ENCODE results near the gene SPIRE1.
A peak's percentile ranks its signal among the peaks of the same experiment; 100 is the strongest.

SPIRE1 gene

DNA sequence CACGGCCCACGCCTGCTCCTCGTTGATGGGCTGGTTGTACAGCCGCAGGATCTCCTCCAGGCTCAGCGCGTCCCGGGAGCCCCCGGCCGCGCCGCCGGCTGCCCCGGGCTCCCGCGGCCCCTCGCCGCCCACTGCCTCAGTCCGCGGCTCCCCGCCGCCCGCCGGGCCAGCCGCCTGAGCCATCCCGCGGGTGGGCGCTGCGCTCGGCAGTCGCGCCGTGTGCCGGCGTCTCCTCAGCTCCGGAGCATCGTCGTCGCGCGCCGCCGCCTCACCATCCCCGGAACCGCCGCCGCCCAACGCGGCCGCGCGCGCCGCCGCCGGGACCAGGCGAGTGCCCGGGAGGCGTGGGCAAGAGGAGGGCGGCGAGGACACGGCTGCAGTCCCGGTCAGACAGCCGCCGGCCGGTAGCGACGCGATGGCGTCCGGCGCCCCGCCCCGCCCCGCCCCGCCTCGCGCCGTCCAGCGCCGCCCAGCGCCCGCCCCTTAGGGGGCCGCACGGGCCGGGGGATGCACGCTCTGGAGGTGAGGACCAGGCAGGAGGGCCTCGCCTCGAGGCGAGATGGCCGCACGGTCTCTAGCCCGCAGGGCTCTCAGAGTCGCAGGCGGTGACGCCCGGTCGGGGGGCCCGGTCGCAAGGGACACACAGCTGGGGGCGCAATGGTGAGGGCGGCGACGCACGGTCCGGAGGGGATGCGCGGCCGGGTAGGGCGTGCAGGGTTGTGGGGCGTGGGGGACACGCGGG, at the start of gene SPIRE1:
SPIRE1 (minus strand) TSS at position 424 of the 742 bp plus-strand sequence; CDS start at position 183, 241 bp downstream.
- DNase-seq (ENCODE audit: low read depth, low spot score) = no peak

DNA sequence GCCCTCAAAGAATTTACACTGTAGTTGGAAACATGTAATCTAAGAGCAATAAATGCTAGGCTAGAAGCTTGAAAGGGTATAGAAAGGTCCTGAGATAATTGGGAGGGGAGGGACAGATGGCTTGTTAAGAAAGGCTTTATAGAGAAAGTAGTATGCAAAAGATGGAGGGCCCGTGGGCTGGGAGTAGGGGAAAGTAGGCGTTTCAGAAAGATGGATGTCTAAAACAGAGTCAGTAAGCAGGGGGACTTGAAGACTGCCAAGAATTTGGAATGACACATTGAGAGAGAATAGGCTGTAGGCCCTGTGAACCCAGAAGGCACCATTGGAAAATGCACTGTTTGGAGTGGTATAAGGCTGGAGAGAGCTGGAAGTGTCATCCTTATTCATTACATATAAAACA, 45.8 kb upstream of the SPIRE1 start:
- no peak for DNase-seq (ENCODE audit: low read depth, low spot score)

DNA sequence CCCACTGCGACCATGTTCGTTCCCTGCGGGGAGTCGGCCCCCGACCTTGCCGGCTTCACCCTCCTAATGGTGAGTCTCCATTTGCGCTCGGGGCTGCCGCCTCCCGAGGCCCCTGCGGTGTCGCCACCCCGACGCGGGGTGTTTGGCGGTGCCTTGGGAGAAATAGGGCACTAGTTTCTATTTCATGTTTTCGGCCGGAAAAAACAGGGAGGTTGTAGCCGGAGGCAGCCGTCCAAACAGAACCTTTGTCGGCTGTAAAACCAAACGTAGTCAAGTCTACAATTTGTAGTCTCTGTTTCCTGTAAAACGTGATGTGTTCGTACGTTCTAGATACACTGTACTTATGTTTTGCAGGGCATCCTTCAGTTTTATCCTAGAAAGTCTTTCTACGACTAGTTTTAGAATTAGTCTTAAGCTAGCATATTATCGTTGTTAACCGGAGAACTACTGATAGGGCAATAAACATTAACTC, 45.2 kb upstream of the SPIRE1 start:
- DNase-seq (ENCODE audit: low read depth, low spot score) = no peak

DNA sequence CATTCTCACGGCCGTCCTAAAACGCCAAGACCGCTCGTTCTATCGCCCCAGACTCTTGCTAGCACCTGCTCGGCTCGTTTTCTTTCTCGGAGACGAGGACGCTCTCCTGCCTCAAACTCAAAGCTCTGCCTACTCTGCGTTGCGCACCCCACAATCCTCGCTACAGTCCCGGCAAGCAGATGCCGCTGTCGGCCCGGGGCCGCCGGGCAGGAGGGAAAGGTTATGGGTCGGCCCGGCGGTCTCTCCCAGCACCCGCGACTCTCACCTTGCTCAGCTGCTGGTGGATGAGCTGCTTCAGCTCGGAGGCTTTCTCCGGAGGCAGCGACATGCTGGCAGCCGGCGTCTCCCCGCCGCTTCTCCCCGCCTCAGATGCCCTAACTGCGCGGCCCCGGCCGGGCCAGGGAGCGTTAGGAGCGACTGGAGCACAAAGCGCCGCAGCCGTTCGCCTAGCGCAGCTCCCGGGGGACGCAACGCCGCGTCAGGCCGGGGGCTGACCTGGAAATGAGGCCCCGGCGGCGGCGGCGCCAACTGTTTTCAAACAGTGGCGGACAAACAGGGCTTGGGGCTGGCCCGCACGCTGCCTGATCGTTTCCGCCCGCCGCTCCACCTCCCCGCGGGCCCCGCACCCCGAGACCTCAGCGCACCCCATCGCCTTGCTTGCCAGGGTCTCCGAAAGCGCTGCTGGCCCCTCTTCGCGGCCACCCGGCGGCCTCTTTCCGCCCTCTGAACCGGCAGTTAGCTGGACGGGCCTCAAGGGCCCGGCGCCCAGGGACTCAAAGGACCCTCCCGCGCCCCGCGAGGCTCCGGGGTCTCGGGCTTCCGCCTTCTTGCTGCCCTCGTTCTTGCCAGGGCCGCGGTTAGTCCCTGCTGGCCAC, 44.6 kb upstream of the SPIRE1 start, which contains the start of the genes CEP76 and PSMG2:
CEP76 (minus strand) TSS at position 503 of the 875 bp plus-strand sequence; CDS start at position 328, 175 bp downstream.
PSMG2 (plus strand) TSS at position 822 of the 875 bp plus-strand sequence. CDS start 66 bp downstream, outside the sequence.
- DNase-seq (ENCODE audit: low read depth, low spot score) = peak; percentile 61

DNA sequence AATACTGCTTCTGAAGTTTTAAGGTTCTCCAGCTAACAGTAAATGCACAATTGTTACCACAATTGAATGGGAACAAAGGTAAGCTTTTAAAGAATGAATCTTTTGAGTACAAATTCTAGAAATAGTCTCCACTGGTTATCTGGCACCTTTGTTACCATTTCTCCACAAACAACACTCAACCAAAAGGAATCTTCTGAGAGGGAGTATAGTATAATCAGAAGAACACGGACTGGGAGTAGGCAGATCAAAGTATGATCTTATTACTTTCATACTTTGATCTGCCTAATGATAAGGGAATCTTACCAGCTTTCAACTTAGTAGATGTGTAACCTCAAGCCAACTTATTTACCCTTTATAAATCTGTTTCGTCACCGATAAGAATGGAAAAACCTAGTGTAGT, 43.3 kb upstream of the SPIRE1 start:
- DNase-seq (ENCODE audit: low read depth, low spot score) = no peak

DNA sequence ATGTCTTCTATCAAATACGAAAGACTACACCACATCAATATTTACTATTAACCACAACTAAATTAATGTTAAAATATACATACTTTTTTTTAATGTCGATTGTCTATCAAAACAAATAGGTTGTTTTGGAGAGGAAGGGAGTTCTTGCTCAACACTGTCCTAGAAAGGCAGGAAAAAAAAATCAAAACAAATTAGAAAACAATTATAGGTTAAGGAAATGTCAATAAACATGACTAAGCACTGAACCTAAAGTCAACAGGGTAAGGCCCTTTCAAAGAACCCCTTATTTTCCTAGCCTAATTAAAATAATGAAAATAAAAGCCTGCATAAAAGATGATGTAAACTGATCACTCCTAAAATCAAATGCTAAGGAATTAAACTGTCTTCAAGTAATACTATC, 41.8 kb upstream of the SPIRE1 start:
- no peak for DNase-seq (ENCODE audit: low read depth, low spot score)

DNA sequence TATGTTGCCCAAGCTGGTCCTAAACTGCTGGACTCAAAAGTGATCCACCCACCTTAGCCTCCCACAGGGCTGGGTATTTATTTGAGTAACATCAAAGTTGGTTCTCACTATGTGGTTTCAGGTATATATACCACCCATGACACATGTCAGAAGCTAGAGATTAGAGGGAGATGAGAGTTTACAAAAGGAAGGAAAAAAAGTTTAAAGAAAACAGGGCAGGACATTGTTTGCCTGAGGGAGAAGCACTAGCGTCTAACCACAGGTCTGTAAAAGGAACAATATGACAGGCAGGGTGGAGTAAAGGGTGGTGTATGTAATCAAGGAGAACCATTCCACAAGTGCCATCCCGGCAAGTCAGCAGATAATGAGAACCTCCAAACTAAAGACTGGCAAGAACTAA, 36.1 kb upstream of the SPIRE1 start:
- no peak for DNase-seq (ENCODE audit: low read depth, low spot score)

DNA sequence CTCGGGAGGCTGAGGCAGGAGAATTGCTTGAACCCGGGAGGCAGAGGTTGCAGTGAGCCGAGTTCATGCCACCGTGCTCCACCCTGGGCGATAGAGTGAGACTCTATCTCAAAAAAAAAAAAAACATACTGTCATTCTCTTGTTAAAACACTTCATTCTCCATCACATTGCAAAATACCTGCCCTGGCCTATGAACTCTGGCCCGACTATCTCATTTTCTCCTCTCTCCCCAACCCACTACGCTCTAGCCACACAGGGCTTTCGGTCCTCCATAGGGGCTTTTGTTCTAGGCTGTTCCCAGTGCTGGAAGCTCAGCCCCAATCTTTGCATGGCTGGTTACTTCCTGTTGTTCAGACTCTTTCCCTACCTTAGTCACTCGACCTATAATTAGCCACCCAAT, 34.3 kb upstream of the SPIRE1 start:
- no peak for DNase-seq (ENCODE audit: low read depth, low spot score)

DNA sequence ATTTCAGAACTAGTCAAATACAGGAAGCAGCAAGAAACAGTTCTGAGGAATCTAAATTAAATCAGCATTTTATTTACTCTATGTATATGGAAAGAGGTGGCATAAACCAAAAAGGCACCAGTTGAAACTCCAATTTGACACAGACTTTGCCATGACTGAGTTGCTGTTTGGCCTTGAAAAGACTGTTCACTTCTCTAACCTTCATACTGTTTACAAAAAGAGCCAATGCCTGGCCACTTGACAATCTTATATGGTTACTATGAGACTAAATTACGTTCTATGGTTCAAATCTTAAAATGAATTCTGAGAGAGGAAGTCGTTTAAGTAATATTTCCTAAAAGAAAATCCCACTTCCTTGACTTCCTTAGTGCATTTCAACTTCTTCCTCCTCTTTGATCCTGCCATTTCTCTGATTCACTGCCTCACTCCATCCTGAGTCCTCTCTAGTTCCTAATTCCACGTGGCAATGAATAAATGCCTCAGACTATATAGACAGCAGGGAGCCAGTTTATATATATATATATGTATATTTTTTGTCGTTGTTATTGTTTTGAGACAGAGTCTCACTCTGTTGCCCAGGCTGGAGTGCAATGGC, 31.4 kb upstream of the SPIRE1 start:
- no peak for DNase-seq (ENCODE audit: low read depth, low spot score)

DNA sequence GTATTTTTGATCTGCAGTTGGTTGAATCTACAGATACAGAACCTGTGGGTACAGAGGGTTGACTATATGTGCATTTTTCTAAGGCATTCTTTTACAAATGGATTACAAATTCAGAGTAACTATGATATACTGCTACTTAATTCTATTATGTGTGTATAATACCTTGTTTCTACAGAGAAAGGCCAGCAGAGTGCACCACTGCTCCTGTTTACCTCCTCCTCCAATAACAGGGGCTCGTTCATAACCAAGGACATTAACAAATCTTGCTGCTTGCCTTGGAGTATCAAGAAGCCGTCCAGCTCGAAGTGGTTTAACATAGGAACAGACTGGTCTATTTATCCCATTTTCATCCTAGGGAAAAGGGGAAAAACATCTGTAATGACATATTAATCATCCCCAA, 28.2 kb upstream of the SPIRE1 start:
- no peak for DNase-seq (ENCODE audit: low read depth, low spot score)

DNA sequence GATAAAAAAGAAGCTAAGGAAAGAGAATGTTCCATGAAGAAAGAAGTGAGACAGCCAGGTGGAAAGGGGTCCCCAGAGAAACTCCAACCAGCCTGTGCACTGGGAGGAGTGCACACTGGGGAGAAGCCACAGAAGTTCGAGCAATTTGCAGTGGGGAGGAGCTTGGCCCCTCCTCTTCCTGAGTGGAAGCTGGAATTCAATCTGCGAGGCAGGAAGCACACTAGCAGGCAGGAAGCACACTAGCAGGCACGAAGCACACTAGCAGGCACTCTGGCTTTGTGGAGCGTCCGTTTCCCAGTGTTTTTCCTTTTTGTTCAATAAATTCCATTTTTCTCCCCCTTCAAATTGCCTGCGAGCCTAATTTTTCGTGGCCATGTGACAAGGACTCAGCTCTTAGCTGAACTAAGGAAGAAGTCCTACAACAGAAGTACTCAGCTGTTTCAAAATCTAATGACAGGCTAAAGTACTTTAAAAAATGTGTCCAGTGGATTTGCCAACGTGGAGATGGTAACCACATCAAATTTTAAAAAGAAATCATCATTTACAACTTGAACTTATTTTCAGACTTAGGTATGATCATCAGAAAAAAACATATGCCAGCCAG, 21.4 kb upstream of the SPIRE1 start:
- DNase-seq (ENCODE audit: low read depth, low spot score) = no peak

DNA sequence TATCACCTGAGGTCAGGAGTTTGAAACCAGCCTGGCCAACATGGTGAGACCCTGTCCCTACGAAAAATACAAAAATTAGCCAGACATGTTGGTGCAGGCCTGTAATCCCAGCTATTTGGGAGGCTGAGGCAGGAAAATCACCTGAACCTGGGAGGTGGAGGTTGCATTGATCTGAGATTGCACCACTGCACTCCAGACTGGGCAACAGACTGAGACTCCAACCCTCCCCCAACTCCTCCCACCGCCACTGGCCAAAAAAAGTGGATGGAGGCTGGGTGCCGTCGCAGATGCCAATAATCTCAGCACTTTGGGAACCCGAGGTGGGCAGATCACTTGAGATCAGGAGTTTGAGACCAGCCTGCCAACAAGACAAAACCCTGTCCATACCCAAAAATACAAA, 10.1 kb upstream of the SPIRE1 start:
- no peak for DNase-seq (ENCODE audit: low read depth, low spot score)

DNA sequence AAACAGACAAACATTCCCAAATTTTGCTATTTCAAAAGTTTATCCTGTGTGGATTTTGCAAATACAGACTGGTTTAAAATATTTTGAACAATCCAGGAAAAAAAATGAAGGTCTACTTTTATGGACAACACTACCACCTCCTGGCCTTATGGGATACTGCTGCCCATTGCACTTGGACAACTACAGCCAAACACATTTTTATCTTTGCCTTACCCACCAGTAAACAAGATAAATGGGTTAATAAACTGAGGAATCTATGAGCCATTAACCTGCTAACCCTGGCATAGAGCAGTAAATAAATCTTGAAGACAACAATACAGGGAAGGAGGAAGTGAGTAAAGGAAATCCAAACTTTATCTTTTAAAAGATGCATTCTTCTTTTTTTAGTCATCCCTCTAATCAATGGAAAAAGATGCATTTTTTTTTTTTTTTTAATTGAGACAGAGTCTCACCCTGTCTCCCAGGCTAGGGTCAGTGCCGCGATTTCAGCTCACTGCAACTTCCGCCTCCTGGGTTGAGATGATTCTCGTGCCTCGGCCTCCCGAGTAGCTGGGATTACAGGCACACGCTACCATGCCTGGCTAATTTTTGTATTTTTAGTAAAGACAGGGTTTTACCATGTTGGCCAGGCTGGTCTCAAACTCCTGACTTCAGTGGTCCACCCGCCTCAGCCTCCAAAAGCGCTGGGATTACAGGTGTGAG, 2.1 kb upstream of the SPIRE1 start:
- DNase-seq (ENCODE audit: low read depth, low spot score) = no peak

DNA sequence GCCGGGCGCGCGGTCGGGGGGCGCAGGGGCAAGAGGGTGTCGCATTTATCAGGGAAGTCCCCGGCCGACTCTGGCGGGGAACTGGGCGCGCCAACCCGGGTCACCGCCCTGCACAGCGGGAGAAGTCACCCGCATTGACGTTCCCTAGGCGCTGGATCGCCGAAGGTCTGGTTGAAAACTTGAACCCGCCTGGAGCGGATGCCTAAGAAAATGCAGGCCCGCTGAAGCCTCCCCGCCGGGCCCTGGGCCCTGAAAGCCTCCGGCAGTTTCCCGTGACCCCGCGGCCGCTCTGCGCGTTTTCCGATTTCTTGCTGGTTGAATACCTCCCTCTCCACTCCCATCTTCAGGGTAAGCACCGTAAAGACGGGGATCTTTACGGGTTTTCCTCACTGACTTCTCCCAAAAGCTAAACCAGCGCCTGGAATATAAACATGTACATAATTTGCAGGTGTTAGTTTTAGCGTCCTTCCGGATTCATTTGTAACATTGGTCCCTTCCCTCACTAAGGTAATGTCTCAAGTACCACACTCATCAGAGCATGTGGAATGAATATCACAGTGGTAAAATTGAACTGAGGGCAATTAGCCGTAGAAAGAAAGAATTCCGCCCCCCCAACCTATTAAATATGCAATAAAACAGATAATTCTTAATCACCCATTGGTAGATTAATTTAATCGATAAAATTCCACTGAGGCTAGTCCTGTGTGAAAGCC, 675 bp upstream of the SPIRE1 start:
- DNase-seq (ENCODE audit: low read depth, low spot score) = no peak

DNA sequence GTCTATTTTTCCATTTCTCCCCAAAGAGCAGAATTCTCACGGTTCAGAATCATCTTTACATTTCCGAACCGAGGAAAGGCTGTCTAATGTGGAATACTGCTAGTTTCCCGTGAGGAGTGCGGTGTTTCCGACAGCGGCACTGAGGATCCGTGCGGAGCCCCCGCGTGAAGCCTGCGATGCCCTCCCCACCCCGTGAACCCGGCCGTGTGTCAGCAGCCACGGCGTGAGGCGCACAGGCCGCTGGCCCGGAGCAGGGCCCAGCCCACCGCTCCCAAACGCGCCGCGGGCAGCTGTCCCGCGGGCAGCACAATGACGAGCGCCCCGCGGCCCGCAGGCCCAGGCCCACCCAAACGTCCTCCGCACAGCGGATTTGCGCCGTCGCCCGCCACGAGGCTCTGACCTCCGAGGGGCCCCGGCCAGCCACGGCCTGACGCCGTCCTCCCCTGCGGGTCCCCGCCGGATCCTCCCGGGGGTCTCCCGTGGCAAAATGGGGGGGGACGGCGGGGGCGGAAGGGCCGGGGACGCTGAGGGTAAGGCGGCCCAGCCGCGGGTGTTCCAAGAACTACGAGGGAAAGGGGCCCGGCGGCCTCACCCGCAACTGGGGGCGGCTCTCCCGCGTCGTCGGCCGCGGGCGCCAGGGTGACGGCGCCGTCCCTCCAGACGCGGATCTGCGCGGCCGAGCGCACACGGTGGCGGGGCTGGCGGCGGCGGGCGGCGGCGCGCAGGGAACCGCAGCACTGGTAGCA, 796 bp downstream of the SPIRE1 start:
- no peak for DNase-seq (ENCODE audit: low read depth, low spot score)

DNA sequence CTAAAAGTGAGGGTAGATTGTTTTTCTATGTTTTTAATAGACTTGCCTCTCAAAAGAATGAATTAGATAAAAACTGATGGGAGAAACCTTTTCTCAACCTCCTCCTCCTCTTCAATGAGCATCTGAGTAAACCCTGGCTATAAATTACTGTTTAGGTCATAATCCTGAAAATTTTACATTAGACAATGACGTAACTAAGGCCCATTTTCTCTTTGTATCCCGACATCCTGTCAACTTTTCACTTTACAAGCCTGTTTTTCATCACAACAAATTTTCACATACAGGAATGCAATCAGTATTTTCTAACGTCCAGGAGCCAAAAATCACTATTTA, 1.3 kb downstream of the SPIRE1 start:
- no peak for DNase-seq (ENCODE audit: low read depth, low spot score)

DNA sequence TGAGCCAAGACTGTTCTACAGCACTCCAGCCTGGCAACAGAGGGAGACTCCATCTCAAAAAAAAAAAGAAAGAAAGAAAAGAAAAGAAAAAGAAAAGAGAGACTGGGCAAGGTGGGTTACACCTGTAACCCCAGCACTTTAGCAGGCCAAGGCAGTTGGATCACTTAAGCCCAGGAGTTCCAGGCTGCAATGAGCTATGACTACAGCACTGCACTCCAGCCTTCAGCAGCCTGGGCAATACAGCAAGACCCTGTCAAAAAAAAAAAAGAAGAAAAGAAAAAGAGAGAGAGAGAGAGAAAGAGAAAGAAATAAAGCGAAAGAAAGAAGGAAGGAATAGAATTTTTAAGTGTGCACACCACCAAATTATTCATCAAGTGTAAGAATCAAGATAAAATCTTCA, 2.9 kb downstream of the SPIRE1 start:
- no peak for DNase-seq (ENCODE audit: low read depth, low spot score)

DNA sequence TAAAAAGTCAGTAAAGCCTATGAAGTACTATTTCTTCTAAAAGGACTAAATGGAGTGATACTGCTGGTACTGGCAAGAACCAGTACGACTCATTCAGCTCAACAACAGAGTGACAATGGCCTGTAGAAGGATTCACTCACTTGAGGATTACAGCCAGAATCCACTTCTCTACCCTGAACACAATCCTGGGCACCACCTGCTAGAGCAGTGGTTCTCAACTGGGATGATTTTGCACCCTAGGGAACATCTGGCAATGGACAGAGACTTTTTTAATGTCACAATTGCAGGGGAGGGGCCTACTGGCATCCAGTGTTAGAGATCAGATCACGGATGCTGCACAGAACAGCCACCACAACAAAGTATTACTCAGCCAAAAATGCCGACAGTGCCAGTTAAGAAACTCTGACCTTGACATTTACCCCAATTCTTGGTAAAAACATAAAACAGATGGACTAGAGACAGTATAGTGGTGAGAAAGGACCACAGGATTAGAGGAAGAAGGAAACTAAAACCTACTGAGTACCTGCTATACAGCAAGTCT, 5.0 kb downstream of the SPIRE1 start:
- no peak for DNase-seq (ENCODE audit: low read depth, low spot score)

DNA sequence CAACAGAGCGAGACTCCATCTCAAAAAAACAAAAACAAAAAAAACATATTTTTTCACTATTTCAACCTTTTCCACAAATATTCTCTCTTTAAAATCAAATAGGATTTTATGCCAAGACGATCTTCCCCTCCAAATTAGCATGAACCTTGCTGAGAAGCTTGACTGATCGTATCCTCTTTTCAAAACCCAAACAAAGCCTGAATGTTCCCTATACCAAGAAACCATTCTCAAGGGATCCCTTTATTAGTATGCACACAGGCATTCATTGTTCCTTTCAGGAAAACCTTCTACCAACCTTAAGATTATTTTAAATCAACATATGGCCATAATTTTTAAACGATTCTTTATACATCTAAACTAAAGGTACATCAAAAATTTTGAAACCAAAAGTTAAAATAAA, 6.3 kb downstream of the SPIRE1 start:
- DNase-seq (ENCODE audit: low read depth, low spot score) = no peak

DNA sequence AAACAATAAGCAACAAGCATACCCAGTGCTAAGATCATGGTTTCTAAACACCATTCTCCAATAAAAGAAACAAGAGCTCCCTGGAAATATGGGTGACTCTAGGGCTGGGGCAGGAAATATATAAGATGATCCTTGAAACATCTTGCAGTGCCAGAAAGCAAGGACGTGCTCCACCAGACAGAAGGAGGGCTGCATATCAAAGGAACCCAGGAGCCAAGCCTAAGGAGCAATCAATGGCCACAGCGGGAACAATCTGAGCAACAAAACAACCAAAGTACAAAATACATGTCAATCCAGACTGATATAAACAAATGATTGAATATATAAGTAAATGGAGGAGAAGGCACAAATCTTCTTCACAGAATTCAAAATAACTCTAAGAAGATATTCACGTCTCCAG, 10.1 kb downstream of the SPIRE1 start:
- DNase-seq (ENCODE audit: low read depth, low spot score) = no peak
